HL-60/S4 treated with retinoic acid at 250 ng/mL for 4 days and 3 days (cell line): ENCODE results near the gene HPN.
"Not testable (repeated sequence)": the region's sequence is repeated elsewhere in the genome, so short reads cannot be mapped to it uniquely, and the experiment has no call there.

Experiments
- in situ Hi-C: fragments of 300-500 bp; cut with MboI; formaldehyde crosslinking; loops from 2 replicates; pipeline ENCODE4 v1.7.0; 2022; ENCODE audit warnings: low sequenced_read_pairs

HPN gene

DNA sequence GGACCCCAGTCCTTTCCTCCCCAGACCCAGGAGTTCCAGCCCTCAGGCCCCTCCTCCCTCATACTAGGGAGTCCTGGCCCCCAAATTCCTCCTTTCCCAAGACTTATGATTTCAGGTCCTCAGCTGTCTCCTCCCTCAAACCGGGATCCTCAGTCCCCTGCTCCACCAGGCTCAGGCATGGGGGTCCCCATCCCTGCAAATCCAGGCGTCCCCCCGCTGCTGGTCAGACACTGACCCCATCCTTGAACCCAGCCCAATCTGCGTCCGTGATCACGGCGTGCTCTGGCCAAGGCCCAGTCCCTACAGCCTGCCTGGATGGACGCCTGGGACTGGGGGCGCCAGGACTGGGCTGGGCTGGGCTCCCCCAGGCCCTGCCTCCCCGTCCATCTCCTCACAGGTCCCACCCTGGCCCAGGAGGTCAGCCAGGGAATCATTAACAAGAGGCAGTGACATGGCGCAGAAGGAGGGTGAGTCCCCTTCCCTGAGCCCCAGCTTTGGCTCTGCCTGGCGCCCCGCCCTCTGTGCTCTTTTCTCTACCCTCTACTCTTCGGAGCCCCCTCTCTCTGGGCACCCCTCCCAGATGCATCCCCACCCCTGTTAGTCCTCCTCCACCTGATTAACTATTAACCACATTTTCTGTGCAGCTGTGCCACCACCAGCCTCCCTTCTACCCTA is 672 bp downstream of the HPN start:
- in situ Hi-C loops, result no loop called here

DNA sequence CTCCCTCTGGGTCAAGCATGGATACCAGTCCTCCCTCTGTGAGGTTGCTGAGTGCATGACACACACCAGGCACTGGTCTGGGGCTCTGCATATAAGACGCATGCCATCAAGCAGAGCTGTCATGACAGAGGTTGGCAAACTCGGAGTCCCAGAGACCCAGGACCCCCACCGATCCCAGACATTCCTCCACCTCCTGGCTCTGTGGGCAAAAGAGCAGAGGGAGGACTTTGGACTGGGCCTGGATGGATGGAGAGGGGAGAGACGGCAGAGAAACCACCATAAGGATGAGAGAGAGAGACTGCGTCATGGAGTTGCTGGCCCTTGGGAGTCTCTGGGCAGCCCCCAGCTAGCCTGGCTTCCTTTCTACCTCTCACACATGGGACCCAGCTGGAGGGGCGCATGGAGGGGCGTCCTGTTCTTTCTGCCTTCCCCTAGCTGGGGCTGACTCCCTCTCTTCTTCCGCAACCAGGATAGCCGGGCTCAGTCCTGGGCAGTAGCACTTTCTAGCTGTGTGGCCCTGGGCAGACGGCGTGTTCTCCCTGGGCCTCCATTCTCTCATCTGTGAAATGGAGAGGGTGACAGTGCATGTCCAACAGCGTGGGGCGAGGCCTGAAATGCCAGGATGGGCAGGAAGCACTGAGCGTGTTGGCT is 1.6 kb downstream of the HPN start:
- in situ Hi-C loops, result no loop called here

DNA sequence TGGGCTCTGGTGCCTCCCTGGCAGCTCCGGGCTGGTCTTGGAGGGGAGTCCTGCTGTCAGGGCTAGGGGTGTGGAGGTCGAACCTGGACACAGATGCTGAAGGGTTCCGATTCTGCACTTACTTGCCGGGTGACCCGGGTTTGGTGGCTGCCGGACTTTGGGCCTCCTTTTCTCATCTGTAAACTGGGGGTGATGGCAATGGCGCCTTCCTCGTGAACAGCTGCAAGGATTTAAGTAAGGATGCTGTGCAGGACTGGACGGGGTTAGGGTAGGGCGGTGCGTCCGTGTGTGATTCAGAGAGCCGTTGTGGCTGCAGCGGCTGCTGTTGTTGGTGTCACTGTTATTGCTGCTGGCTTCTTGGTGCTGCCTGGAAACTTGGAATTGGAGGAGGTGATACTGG is 2.4 kb downstream of the HPN start:
- in situ Hi-C loops, result no loop called here

DNA sequence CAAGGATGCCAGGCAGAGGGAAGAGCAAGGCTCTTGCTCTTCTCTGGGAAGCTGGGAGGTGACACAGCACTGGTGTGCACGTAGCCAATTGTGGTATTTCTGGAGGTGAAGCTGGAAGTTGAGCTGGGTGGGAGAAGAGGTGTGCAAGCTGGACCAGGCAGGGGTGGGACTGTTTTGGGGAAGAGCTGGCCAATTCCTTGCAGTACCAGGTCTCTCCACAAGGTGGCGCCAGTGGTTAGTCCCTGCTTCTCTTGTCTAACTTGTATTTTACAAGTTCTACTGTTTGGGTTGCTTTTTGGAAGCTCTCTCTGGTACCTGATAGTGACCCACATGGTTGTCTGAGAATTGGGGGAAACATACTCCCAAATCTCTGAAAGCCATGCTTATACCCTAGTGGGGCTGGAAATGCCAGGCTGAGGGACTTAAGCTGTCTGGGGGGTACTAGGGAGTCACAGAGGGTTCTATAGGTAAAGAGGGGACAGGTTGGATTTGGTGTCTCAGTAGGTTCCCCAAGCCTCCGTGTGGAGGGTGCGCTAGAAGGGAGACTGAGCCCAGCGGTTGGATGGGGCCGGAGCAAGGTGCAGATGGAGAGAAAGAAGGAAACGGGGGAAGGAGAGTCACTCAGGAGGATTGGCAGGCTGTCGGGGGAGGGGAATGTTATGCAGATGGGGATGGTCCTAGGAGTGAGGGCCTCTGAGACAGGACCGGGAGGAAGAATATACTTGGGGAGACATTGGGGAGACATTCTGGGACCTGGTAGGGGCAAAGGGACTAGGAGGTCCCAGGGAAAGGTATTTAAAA is 3.0 kb downstream of the HPN start:
- in situ Hi-C loops, result no loop called here

DNA sequence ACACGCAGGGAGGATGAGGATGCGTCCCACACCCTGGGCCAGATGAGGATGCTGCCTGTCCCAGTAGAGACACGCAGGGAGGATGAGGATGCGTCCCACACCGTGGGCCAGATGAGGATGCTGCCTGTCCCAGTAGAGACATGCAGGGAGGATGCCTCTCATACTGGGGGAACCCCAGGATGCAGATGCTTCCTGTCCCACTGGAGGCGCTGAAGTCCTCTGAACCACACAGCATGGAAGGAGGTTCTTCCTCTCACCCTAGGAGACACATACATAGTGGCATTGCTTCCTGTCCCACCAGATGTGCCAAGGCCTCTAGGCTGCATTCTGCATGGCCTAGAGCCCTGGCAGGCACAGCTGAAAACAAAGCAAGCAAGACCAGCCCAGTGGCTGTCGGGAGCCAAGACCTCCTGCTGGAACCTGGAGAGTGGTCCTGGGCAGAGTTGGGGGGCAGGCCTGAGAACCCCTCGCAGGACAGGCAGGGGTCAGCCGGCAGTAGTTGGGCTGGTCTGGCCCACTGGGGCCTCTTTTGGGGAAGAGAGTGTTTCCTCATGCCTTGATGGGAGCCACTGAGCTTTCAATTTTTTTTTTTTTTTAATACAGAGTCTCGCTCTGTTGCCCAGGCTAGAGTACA is 4.3 kb downstream of the HPN start:
- in situ Hi-C loops, result no loop called here

DNA sequence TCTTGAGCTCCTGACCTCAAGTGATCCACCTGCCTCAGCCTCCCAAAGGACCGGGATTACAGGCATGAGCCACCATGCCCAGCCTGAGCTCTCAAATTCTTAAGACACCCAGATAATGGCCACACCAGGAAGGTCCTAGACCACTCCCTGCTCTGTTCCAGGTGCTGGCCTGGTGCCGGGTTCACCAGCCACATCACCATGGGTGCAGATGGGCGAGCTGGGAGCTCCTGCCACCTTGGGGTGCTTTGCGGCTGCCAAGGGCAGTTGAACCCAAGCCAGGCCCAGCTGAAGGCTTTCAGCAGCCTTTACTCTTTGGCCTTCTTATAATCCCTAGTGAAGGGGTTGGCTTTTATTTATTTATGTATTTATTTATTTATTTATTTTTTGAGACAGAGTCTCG is 4.9 kb downstream of the HPN start:
- in situ Hi-C loops, result no loop called here

DNA sequence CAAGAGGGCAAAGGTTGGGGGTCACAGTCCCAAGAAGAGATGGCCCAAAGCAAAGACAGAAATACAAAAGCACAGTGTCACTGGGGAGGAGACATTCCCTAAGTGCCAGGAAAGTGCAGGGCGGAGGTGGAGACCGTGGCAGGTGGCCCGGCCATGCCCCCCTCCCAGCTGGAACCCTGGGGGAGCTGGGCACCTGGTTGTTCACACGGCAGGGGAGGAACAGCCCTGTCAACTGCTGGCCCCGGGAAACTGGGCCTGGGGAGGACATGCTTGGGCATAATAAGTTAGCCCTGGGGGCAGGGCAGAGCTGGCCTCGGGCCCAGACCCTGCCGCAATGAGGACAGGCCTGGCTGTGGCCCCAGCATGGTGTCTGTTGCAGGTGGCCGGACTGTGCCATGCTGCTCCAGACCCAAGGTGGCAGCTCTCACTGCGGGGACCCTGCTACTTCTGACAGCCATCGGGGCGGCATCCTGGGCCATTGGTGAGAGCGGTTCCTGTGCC is 7.4 kb downstream of the HPN start:
- in situ Hi-C loops, result no loop called here

DNA sequence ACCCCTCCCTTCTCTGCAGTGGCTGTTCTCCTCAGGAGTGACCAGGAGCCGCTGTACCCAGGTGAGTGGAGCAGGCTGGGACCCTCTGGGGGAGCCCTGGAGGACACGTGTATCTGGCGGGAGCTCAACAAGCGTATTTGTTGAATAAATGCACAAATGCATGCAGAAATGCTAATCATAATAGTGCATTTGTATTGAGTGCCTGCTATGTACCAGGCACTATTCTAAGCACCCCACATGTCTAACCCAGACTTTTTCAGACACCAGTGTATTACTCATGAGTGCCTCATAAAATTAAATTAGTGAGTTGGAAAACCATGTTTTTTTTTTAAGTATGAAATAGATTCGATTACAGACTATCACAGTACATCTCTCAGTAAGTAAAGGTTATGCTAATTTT is 7.9 kb downstream of the HPN start:
- in situ Hi-C loops, result no loop called here

DNA sequence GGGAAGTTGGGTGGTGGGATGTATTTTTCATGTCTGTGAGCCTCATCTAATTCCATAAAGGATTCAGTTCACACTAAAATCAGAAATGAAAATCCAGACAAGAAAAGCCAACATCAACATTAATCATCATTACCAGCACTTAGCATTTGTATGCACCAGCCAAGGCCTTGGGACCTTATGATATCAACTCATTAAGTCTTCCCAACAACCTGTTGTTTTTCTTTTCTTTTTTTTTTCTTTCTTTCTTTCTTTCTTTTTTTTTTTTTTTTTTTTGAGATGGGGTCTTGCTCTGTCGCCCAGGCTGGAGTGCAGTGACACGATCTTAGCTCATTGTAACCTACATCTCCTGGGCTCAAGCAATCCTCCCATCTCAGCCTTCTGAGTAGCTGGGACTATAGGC is 9.1 kb downstream of the HPN start:
- in situ Hi-C loops, result not testable (repeated sequence)

DNA sequence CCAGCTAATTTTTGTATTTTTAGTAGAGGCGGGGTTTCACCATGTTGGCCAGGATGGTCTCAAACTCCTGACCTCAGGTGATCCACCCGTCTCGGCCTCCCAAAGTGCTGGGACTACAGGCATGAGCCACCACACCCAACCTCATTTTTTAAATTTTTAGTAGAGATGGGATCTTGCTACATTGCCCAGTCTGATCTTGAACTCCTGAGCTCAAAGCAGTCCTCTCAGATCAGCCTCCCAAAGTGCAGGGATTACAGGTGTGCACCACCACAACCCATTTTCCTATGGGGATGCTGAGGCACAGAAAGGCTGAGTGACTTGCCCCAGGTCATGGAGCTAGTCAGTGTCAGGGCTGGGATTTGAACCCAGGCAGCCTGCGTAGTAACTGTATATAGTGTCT is 9.7 kb downstream of the HPN start:
- in situ Hi-C loops, result not testable (repeated sequence)

DNA sequence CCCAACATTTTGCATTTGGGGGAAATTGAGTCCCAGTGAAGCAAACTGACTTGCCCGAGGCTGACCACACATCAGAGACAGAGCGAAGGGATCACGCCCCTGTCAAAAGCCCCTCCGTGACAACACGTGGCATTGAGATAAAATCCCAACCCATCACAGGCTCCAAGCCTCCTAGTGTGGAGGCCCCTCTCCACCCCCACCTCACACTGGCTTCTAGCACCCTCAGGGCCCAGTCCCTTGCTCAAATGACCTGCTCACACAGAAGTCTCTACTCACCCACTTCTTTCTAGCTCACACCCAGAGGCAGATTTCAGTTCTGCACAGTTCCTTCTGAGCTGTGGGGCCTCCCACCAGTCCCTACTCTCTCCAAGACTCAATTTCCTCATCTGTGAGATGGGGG is 10.3 kb downstream of the HPN start:
- in situ Hi-C loops, result no loop called here

DNA sequence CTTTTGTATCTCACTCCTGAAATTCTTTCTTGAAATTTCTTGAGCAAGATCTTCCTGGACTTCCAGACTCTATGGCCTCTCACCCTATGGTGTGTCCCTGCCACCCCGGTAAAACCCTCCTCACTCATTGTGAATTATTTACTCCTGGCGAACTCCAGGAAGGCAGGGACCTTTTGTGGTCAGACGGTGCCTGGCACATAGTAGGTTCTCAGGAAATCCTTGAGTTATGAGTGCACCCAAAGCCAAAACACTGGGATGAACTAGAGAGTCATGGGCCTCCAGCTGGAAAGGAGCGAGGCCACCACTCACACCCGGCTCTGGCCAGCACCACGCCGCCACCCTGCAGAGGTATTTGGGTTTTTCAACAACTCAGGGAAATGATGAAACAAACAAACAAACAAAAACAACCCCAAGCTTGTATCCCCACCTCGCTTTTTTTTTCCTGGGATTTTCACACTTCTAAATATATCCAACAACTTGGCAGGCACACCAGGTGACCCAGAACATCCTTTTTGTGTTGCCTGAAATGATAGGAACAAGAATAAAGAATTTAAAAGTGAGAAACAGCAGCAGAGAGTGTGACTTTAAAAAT is 11.2 kb downstream of the HPN start:
- in situ Hi-C loops, result no loop called here

DNA sequence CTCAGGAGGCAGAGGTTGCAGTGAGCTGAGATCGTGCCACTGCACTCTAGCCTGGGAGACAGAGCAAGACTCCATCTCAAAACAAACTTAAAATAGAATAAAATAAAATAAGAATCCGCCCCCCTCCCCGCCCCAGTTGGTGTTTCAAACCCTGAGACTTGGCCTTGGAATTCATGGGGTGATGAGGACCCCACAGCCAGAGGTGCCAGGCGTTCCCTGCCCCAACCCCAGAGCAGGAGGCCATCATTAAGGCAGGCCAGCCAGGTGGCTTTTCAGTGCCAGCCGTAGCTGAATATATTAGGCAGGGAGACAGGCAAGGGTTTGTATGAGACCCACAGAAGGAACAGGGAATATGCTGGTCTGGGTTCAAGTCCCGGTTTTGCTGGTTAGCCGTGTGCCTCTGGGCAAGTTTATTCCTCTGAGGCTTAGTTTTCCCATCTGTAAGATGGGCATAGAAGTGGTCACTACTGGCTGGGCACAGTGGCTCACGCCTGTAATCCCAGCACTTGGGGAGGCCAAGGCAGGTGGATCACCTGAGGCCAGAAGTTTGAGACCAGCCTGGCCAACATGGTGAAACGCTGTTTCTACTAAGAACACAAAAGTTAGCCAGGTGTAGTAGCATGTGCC is 12.3 kb downstream of the HPN start:
- in situ Hi-C loops, result no loop called here

DNA sequence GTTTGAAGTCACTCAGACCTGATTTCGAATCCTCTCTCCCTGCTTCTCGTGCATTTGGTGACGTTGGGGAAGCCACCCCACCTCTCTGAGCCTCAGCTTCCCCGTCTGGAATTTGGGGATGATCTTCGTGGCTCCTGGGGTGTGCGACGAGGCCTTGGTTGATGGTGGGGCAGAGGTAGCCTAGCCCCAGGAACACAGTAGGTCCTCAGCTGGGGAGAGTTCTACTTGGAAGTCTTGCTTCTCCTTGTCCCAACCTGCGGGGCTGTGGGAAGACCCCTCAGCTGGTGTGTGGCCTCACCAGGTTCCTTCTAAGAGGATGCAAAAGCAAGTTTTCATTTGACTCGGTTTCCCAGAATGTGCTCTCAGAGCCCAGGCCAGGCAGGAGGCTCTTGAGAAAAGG is 13.1 kb downstream of the HPN start:
- in situ Hi-C loops, result no loop called here

DNA sequence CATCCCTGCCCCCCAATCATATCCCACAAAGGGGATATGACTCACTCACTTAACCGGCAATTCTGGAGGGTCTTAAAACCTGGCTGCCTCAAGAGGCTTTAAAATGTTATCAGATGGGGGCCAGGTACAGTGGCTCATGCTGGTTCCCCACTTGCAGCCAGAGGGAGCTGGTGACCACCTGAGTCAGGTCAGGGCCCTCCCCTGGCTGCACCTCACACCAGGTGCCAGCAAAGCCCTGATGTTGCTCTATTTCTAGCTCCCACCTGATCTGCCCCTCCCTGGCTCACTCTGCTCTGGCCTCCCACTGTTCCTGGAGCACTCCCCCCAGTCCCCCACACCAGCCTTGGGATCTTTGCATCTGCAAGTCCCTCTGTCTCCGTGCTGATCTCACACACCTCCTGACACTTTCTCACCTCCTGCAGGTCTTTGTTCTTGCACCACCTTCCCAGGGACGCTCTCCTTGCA is 14.2 kb downstream of the HPN start:
- in situ Hi-C loops, result no loop called here

DNA sequence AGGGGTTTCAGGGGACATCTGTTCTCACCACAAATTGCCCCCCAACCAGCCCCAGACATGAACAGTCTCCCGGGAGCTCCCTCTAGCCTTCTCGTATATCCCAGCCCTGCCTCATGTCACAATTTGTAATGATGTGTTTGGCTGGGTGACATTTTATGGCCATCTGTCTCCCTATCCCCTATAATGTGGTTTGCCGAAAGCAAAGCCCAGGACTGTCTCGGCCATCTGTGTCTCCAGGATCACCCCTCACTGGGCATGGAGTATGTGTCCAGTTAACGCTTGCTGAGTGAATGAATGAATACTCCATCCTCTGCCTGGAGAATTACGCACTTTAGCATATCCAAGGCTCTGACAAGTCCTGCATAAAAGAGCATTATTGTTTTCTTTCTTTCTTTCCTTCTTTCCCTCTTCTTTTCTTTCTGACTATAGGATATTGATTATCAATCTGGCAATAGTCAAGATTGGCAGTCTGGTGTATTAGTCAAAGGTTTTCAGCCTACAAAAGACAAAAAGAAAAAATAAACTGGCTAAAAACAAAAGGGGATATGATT is 15.1 kb downstream of the HPN start:
- in situ Hi-C loops, result no loop called here

DNA sequence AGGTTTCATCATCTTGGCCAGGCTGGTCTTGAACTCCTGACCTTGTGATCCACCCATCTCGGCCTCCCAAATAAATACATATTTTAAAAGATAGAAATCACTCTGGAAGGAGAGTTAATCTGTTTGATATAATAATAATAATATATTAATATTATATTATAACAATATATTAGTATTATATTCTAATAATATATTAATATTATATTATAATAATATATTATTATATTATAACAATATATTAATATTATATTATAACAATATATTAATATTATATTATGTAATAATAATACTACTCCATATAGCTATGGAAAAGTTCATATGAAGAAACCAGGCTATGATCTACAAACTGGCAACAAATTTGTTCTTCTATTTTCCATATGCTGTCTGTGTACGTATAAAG is 16.8 kb downstream of the HPN start:
- in situ Hi-C loops, result no loop called here

DNA sequence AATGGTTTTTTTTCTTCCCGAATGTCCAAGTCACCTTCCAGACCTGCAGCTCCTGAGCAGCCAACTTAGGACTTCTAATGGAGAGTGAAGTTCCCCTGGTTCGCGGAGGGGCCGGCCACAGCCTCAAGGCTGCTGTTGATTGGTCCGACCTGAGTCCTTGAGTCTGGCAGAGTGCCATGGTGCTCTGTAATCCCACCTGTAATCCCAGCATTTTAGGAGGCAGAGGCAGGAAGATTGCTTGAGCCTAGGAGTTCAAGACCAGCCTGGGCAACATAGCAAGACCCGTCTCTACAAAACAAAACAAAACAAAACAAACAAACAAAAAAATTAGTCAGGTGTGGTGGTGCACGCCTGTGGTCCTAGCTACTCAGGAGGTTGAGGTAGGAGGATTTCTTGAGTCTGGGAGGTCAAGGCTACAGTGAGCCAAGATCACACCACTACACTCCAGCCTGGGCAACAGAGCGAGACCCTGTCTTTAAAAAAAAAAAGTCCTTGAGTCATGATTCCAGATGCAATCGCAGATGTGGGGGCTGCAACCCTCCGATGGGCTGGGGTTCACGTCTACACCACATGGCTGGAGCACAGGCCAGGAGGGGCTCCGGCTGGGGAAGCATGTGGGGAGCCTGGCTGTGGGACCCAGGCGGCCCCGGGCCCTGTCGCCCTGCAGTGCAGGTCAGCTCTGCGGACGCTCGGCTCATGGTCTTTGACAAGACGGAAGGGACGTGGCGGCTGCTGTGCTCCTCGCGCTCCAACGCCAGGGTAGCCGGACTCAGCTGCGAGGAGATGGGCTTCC is 17.7 kb downstream of the HPN start:
- in situ Hi-C loops, result no loop called here

DNA sequence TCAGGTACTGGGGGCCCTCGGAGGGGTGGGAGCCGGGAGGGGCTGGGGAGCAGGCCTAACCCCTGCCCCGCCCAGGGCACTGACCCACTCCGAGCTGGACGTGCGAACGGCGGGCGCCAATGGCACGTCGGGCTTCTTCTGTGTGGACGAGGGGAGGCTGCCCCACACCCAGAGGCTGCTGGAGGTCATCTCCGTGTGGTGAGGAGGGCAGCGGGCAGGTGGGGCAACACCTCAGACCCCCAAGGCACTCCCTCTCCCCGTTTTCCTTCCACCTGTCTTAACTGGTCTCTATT is 18.2 kb downstream of the HPN start:
- in situ Hi-C loops, result no loop called here
